HT-29 (cell line): Measurements from ENCODE around the gene ATAT1. TPM values are rescaled to one million over a fixed set of nuclear protein-coding genes. Genes with fewer than 3 reads are reported as not detected.
"Not testable (repeated sequence)": the region's sequence is repeated elsewhere in the genome, so short reads cannot be mapped to it uniquely, and the experiment has no call there.

ENCODE experiments used
- DNase-seq: peaks from one replicate; pipeline ENCODE4 v3.0.0-alpha.2; 2015; ENCODE audit warnings: low spot score
- total RNA-seq: library from RNA; depleted of rRNA; stranded (reverse); fragments of >200 nt; shearing (Covaris generic); gene quantifications from 2 replicates; pipeline ENCODE4 v1.2.3, GENCODE V29; 2014

Gene ATAT1
- total RNA-seq, 1 experiment from 2014 or later, result 9.2 TPM

- DNase-seq, result peak; percentile 68
Observed at GRCh38 chr6:30647242-30648116, 20.8 kb downstream of the ATAT1 start.

DNA sequence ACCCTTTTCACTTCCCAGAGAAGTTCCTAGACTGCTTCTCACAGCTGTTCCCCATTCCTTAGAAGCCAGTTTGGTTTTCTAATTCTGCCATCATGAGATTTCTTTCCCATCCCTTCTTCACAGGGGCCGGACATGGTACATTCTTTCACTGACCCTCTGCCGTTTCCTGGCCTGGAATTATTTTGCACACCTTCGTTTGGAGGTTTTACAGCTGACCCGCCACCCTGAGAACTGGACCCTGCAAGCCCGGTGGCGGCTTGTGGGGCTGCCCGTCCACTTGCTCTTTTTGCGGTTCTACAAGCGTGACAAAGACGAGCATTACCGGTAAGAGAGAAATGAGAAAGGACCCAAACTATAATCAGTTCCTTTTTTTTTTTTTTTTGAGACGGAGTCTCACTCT lies 24.5 kb downstream of the ATAT1 start:
- no peak for DNase-seq

- DNase-seq, result no peak
Observed at GRCh38 chr6:30654798-30655742, 28.4 kb downstream of the ATAT1 start.

GRCh38 chr6:30655743-30656094 lies 29.0 kb downstream of the ATAT1 start:
- DNase-seq, result no peak

GRCh38 chr6:30656513-30656912 lies 29.8 kb downstream of the ATAT1 start:
- no peak for DNase-seq

DNA sequence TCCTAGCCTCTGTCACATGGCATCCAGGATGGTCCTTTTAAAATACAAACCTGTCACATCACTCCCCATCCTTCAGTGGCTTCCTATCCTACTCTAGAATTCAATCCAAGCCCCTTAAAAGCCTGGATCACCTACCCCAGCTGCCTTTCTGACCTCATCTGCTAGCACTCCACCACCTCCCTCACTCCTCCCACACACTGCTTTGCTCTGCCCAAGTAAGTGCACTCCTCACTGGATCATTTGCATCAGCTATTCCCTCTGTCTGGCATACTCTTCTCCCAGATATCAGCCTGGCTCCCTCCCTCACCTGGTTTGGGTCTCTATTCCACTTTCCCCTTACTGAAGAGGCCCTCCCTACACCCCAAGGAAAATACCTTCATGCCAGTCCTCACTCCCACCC lies 30.8 kb downstream of the ATAT1 start:
- DNase-seq, result no peak

- not testable (repeated sequence) for DNase-seq
Observed at GRCh38 chr6:30657922-30658321, 31.2 kb downstream of the ATAT1 start.

GRCh38 chr6:30664994-30665767 lies 38.5 kb downstream of the ATAT1 start:
- no peak for DNase-seq

DNA sequence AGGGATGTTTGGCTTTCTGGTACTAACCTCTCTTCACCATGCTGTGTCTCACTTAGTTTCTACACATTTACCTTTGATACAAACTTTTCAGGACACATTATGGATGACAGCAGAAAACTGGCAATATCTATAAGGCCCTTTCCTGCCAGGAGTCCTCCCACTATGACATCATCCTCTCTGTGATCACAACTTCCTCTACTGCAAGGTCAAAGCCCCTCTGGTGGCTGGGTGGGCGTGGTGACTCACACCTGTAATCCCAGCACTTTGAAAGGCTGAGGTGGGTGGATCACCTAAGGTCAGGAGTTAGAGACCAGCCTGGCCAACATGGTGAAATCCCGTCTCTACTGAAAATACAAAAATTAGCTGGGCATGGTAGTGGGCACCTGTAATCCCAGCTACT lies 39.6 kb downstream of the ATAT1 start:
- DNase-seq, result not testable (repeated sequence)

DNA sequence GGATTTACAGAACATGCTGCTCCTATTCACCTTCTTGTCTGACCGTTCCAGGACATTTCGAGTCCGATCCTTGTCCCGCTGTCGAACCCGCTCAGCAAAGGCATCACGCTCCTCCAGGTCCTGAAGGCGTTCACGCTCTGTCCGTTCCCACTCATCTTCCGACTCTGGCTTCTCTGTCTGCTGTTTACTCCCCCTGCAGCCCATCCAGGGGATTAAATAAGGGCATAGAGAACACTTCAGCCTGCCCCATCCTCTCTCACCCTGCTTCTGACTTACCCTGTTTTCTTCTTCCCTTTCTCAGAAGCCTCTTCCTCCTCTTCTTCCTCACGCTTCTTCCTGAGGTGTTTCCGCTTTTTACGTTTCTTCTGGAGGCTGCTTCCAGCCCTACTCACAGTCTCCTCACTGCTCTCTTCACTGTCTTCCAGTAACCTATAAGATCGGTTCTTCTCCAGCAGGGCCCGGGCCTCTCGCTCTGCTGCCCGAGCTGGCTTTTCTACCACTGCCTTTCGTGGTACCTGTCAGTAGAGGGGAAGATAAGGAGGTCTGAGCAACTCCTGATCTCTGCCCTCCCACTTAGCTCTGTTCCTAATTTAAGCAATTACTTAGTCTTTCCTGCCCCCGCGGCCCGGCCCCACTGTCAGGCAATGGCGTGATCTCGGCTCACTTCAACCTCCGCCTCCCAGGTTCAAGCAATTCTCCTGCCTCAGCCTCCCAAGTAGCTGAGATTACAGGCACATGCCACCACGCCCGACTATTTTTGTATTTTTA lies 44.3 kb downstream of the ATAT1 start:
- no peak for DNase-seq

DNA sequence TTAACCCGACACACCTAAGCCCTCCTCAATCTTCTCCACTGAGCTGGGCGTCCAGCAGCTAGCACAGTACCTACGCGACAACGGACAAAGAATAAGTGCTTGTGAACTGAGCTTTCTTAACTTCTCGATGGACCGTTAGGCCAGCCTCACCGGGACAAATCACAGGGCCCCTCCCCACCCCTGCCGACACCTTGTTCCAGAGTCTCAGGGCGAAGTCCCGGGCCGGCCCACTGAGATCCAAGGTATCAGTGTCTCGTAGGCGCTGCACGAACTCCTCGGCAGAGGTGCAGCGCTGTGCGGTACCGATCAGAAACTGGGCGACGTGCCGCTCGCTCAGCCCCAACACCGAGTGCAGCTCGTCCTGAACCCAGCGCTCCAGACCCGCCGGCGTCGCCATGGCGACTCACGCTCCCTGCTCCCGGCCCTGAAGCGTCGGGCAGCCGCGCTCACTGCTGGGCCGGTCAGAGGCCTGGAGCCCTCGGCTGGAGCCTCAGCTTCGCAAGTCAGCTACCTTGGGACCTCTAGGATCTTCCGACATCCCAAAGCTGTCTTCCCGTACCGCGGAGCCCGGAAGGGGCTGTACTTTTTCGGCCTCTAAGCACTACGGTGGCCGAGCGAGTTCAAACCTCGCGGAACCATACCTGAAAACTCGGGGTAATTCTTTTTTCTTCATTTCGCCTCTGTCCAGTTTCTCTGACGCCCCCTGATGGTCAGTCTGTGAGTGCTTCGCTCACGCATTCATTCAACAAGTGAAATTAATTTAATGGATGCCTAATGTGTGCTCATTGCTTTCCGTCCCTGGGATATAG lies 46.0 kb downstream of the ATAT1 start, which contains the start of gene DHX16:
Gene DHX16, minus strand, starts transcription at position 562 of the 809 bp plus-strand sequence. Its CDS starts 165 bp downstream, at position 397.
- DNase-seq, result peak; percentile 98

GRCh38 chr6:30676660-30677285 lies 50.1 kb downstream of the ATAT1 start:
- no peak for DNase-seq

GRCh38 chr6:30678964-30679726 lies 52.5 kb downstream of the ATAT1 start:
- peak; percentile 84 for DNase-seq

GRCh38 chr6:30679765-30680535 lies 53.3 kb downstream of the ATAT1 start:
- no peak for DNase-seq

DNA sequence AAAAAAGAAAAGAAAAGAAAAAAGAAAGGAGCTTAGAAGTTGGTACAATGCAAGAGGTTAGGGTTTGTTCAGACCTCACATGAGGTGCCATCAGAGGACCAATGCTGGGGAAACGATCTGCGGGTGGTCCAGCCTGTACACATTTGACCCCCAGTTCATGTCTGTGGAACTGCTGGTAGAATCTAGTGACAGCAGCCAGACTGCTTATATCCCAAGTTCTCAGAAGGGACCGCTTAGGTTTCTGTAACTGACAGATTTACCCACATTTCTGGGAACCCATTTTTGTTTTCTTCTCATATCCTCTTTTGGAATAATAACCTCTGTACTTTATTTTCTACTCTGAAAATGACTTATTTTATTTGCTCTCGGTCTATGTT lies 55.1 kb downstream of the ATAT1 start:
- no peak for DNase-seq

- peak; percentile 73 for DNase-seq
Observed at GRCh38 chr6:30682143-30683117, 55.8 kb downstream of the ATAT1 start.
